ENCODE data around the gene SGSH.

SGSH gene

DNA sequence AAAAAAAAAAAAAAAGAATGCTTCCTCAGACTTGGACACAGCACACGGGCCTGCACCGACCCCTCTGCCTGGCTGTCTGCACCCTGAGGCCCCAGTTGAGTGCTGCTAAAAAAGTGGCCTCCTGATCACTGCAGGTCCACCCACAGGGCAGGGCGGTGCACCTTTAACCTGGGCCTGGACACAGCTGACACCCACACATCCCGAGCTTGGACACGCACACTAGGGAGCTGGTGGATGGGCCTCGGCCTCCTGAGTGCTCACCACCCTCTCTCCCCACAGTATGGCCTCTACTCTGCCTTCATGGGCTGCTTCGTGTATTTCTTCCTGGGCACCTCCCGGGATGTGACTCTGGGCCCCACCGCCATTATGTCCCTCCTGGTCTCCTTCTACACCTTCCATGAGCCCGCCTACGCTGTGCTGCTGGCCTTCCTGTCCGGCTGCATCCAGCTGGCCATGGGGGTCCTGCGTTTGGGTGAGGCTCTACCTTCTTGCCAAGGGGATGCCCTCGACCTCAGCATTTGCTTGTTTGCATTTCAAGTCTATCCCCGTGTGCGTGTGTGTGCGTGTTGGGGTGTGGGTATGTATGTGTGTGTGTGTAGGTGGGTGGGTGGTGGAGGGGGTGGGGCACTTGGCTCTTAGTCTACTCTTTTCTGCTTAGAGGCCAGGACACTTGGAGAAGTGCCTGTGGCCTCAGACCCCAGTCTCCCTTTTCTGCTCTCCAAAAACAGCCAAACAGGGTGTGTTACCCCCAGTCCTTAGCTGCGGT, 2.4 kb upstream of the SGSH start:
- no peak overlapping the region for H3K4me3 ChIP-seq (ENCODE audit: low read depth, low read length)
- no CpG with 5 or more reads among the region's 18 CpGs for WGBS (ENCODE audit: extremely low coverage, insufficient coverage, insufficient read length)
- no peak overlapping the region for H4K8ac ChIP-seq (ENCODE audit: low read depth, low read length)

DNA sequence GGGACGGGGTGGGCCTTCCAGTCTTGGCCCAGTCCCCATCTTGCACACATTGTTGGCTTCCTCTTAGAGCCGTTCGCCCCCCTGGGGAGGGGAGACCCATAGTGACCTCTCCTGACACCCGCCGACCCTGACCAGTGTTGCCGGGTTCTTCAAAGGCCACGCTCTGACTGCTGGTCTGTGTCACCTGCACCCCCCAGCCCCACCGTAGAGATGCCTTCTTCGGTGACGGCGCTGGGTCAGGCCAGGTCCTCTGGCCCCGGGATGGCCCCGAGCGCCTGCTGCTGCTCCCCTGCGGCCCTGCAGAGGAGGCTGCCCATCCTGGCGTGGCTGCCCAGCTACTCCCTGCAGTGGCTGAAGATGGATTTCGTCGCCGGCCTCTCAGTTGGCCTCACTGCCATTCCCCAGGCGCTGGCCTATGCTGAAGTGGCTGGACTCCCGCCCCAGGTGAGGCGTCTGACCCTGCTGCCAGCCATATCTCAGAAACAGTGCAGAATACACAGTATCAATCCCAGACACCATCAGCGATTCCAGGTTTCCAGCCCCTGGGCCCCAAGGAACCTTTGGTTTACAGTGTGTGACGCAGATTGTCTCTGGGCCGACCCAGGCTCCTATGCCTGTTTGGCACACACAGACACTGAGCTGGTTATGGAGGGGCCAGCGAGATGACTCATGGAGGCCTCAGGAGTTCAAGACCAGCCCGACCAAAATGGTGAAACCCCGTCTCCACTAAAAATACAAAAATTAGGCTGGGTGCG, 1.4 kb upstream of the SGSH start:
- Histone ChIP-seq H3K79me1 (ENCODE audit: low read length) (peaks cover 8% of the 10 kb centered on the region), H3K79me2 (ENCODE audit: control insufficient read depth, insufficient read depth, low read length, poor library complexity) (peaks cover 10% of the 10 kb centered on the region), H3K9ac (ENCODE audit: low read length) (no peak overlapping the region), H3K4me1 (ENCODE audit: control insufficient read depth in 1 of 2, insufficient read depth in 2 of 2, low read length in 2 of 2) (peaks cover 11 to 18% of the 10 kb centered on the region in 2 experiments), H3K18ac (ENCODE audit: low read length) (no peak overlapping the region), H3K4me3 (ENCODE audit: low read depth, low read length) (no peak overlapping the region), H4K8ac (ENCODE audit: low read depth, low read length) (no peak overlapping the region), H2AK5ac (ENCODE audit: low read length) (no peak overlapping the region), H3K27ac (ENCODE audit: low read depth, low read length) (no peak overlapping the region), H3K4ac (ENCODE audit: low read depth, low read length) (peak overlapping the region; percentile 13), H4K91ac (ENCODE audit: low read depth, low read length) (no peak overlapping the region), H4K12ac (ENCODE audit: low read depth, low read length) (peak overlapping the region; percentile 36), H3K36me3 (ENCODE audit: control insufficient read depth in 1 of 2, insufficient read depth in 2 of 2, low read length in 2 of 2) (peaks cover 21 to 30% of the 10 kb centered on the region in 2 experiments), H3K9me3 (ENCODE audit: insufficient read depth, low read depth, low read length) (peaks cover 2% of the 10 kb centered on the region), H3K4me2 (ENCODE audit: low read length) (peak overlapping the region; percentile 75), H2BK5ac (ENCODE audit: low read depth, low read length, poor library complexity) (no peak overlapping the region), H2AFZ (ENCODE audit: insufficient read depth, low read length, poor library complexity) (no peak overlapping the region), H3K23ac (ENCODE audit: low read length) (no peak overlapping the region), H3K27me3 (ENCODE audit: insufficient read depth, low read length) (no peaks in the 10 kb centered on the region), H3K14ac (ENCODE audit: low read length) (no peak overlapping the region), H2BK120ac (ENCODE audit: insufficient read depth, low read length, poor library complexity) (no peak overlapping the region), H2BK12ac (ENCODE audit: low read length) (no peak overlapping the region)
- no CpG with 5 or more reads among the region's 29 CpGs for WGBS (ENCODE audit: extremely low coverage, insufficient coverage, insufficient read length)
- DNase-seq, result no peak

More for the DNA sequence above, 2.4 kb upstream of the SGSH start:
- Histone ChIP-seq H3K4me1 (ENCODE audit: control insufficient read depth in 1 of 2, insufficient read depth in 2 of 2, low read length in 2 of 2) (peaks cover 11 to 18% of the 10 kb centered on the region in 2 experiments), H2AK5ac (ENCODE audit: low read length) (no peak overlapping the region), H3K79me1 (ENCODE audit: low read length) (peaks cover 8% of the 10 kb centered on the region), H3K14ac (ENCODE audit: low read length) (no peak overlapping the region), H2BK120ac (ENCODE audit: insufficient read depth, low read length, poor library complexity) (no peak overlapping the region), H3K18ac (ENCODE audit: low read length) (no peak overlapping the region), H3K23ac (ENCODE audit: low read length) (no peak overlapping the region), H2AFZ (ENCODE audit: insufficient read depth, low read length, poor library complexity) (no peak overlapping the region), H3K27me3 (ENCODE audit: insufficient read depth, low read length) (no peaks in the 10 kb centered on the region), H3K79me2 (ENCODE audit: control insufficient read depth, insufficient read depth, low read length, poor library complexity) (peaks cover 10% of the 10 kb centered on the region), H3K9me3 (ENCODE audit: insufficient read depth, low read depth, low read length) (peaks cover 2% of the 10 kb centered on the region), H2BK5ac (ENCODE audit: low read depth, low read length, poor library complexity) (no peak overlapping the region), H3K27ac (ENCODE audit: low read depth, low read length) (no peak overlapping the region), H4K91ac (ENCODE audit: low read depth, low read length) (no peak overlapping the region), H4K12ac (ENCODE audit: low read depth, low read length) (no peak overlapping the region), H3K9ac (ENCODE audit: low read length) (no peak overlapping the region), H3K4ac (ENCODE audit: low read depth, low read length) (no peak overlapping the region), H3K36me3 (ENCODE audit: control insufficient read depth in 1 of 2, insufficient read depth in 2 of 2, low read length in 2 of 2) (peaks cover 18 to 24% of the 10 kb centered on the region in 2 experiments), H2BK12ac (ENCODE audit: low read length) (no peak overlapping the region), H3K4me2 (ENCODE audit: low read length) (no peak overlapping the region)
- no peak for DNase-seq

DNA sequence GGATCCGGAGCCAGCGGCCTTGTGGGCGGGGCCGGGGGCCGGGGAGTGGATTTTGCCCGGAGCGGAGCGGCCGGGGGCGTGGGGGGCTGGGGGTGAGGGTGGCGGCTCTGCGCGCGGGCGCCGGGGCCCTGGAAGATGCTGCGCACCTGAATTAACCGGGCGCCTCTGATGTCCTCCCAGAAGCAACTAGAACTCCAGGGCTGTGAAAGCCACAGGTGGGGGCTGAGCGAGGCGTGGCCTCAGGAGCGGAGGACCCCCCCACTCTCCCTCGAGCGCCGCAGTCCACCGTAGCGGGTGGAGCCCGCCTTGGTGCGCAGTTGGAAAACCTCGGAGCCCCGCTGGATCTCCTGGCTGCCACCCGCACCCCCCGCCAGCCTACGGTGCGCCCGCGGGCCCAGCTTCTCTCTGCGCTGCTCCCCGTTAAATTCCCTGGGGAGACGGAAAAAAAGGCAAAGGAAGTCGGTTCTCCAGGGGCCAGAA, 643 bp upstream of the SGSH start:
- H3K18ac ChIP-seq (ENCODE audit: low read length), result peak overlapping the region; percentile 16
- peaks cover 10% of the 10 kb centered on the region for H3K79me2 ChIP-seq (ENCODE audit: control insufficient read depth, insufficient read depth, low read length, poor library complexity)
- H3K4me3 ChIP-seq (ENCODE audit: low read depth, low read length), result peak overlapping the region; percentile 96
- no peaks in the 10 kb centered on the region for H3K27me3 ChIP-seq (ENCODE audit: insufficient read depth, low read length)
- H2AFZ ChIP-seq (ENCODE audit: insufficient read depth, low read length, poor library complexity), result no peak overlapping the region
- WGBS (ENCODE audit: extremely low coverage, insufficient coverage, insufficient read length), result no CpG with 5 or more reads among the region's 41 CpGs
- H3K23ac ChIP-seq (ENCODE audit: low read length), result no peak overlapping the region
- peak overlapping the region; percentile 80 for H3K9ac ChIP-seq (ENCODE audit: low read length)
- peak overlapping the region; percentile 9 for H3K27ac ChIP-seq (ENCODE audit: low read depth, low read length)
- H3K4me1 ChIP-seq (ENCODE audit: control insufficient read depth in 1 of 2, insufficient read depth in 2 of 2, low read length in 2 of 2), result peaks cover 11 to 18% of the 10 kb centered on the region in 2 experiments
- H3K4ac ChIP-seq (ENCODE audit: low read depth, low read length), result peak overlapping the region; percentile 46
- H4K12ac ChIP-seq (ENCODE audit: low read depth, low read length), result no peak overlapping the region
- H3K4me2 ChIP-seq (ENCODE audit: low read length), result peak overlapping the region; percentile 75
- peaks cover 2% of the 10 kb centered on the region for H3K9me3 ChIP-seq (ENCODE audit: insufficient read depth, low read depth, low read length)
- H3K79me1 ChIP-seq (ENCODE audit: low read length), result peaks cover 8% of the 10 kb centered on the region
- peak overlapping the region; percentile 65 for H4K91ac ChIP-seq (ENCODE audit: low read depth, low read length)
- no peak overlapping the region for H2BK12ac ChIP-seq (ENCODE audit: low read length)
- H4K8ac ChIP-seq (ENCODE audit: low read depth, low read length), result peak overlapping the region; percentile 83
- DNase-seq, result peak in 1 of 2 donors; percentile 24
- H3K36me3 ChIP-seq (ENCODE audit: control insufficient read depth in 1 of 2, insufficient read depth in 2 of 2, low read length in 2 of 2), result peaks cover 26 to 34% of the 10 kb centered on the region in 2 experiments
- H2BK5ac ChIP-seq (ENCODE audit: low read depth, low read length, poor library complexity), result no peak overlapping the region
- H3K14ac ChIP-seq (ENCODE audit: low read length), result peak overlapping the region; percentile 9
- peak overlapping the region; percentile 52 for H2BK120ac ChIP-seq (ENCODE audit: insufficient read depth, low read length, poor library complexity)
- no peak overlapping the region for H2AK5ac ChIP-seq (ENCODE audit: low read length)

DNA sequence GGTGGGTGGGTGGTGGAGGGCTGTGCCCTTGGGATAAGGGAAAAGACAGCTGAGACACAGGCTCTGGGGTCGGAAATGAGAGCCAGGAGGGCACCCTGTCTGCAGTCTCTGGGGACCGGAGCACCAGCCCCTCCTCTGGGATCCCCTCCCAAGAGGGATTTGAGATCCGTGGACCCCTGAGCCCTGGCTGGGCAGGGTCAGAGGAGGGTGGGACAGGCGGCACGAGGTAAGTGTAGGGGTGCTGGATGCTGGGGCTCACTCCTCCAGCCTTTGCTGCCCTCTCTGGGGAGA, 425 bp downstream of the SGSH start:
- Histone ChIP-seq H2BK5ac (ENCODE audit: low read depth, low read length, poor library complexity) (peak overlapping the region; percentile 81), H2BK120ac (ENCODE audit: insufficient read depth, low read length, poor library complexity) (peak overlapping the region; percentile 83), H3K9me3 (ENCODE audit: insufficient read depth, low read depth, low read length) (peaks cover 2% of the 10 kb centered on the region), H3K18ac (ENCODE audit: low read length) (peak overlapping the region; percentile 96), H3K36me3 (ENCODE audit: control insufficient read depth in 1 of 2, insufficient read depth in 2 of 2, low read length in 2 of 2) (peaks cover 30 to 39% of the 10 kb centered on the region in 2 experiments), H2AK5ac (ENCODE audit: low read length) (peak overlapping the region; percentile 95), H4K12ac (ENCODE audit: low read depth, low read length) (peak overlapping the region; percentile 88), H4K8ac (ENCODE audit: low read depth, low read length) (peak overlapping the region; percentile 91), H3K79me1 (ENCODE audit: low read length) (peaks cover 8% of the 10 kb centered on the region), H3K4ac (ENCODE audit: low read depth, low read length) (peak overlapping the region; percentile 41), H3K4me3 (ENCODE audit: low read depth, low read length) (peak overlapping the region; percentile 96), H3K9ac (ENCODE audit: low read length) (peak overlapping the region; percentile 92), H3K14ac (ENCODE audit: low read length) (peak overlapping the region; percentile 93), H2AFZ (ENCODE audit: insufficient read depth, low read length, poor library complexity) (peak overlapping the region; percentile 88), H3K4me2 (ENCODE audit: low read length) (peak overlapping the region; percentile 73), H2BK12ac (ENCODE audit: low read length) (peak overlapping the region; percentile 56), H3K27me3 (ENCODE audit: insufficient read depth, low read length) (no peaks in the 10 kb centered on the region), H4K91ac (ENCODE audit: low read depth, low read length) (peak overlapping the region; percentile 87), H3K23ac (ENCODE audit: low read length) (no peak overlapping the region), H3K27ac (ENCODE audit: low read depth, low read length) (peak overlapping the region; percentile 45), H3K4me1 (ENCODE audit: control insufficient read depth in 1 of 2, insufficient read depth in 2 of 2, low read length in 2 of 2) (peaks cover 7 to 13% of the 10 kb centered on the region in 2 experiments), H3K79me2 (ENCODE audit: control insufficient read depth, insufficient read depth, low read length, poor library complexity) (peaks cover 10% of the 10 kb centered on the region)
- WGBS (ENCODE audit: extremely low coverage, insufficient coverage, insufficient read length), result no CpG with 5 or more reads among the region's 5 CpGs
- DNase-seq, result no peak

Data from trophoblast cell (in vitro differentiated cells and primary cell).